HEK293 (cell line): ENCODE results near the gene ACOT7.

ENCODE experiments used
- CTCF ChIA-PET: fragments of 350-600 bp; formaldehyde crosslinking; extraction: SDS; loops from one replicate; lab custom pipeline; 2021; ENCODE audit warnings: antibody characterized with exemption; lab: Yijun Ruan, JAX
- POLR2A ChIA-PET: fragments of 300-600 bp; formaldehyde crosslinking; extraction: SDS; loops from one replicate; lab custom pipeline; 2020; ENCODE audit warnings: antibody characterized with exemption, inconsistent platforms; lab: Yijun Ruan, JAX
- H3K27ac ChIP-seq: fragments of 200-500 bp; sonication (Bioruptor generic); 2 replicates; pipeline ENCODE4 v1.5.1; 2014; ENCODE audit warnings: low read depth, low read length, control low read depth, inconsistent platforms; ENCODE audit errors: extremely low read depth
- H3K36me3 ChIP-seq, 2 experiments: fragments of 200-500 bp in 1 of 2; sonication (Bioruptor generic) in 1 of 2; 1 replicate in 1 of 2; 2 replicates in 1 of 2; pipeline ENCODE4 v1.5.1; 2014 to 2017; ENCODE audit warnings: inconsistent platforms in 2 of 2, low read length in 2 of 2; ENCODE audit not compliant: control insufficient read depth in 2 of 2, insufficient read depth in 1 of 2
- H3K4me1 ChIP-seq: fragments of 200-500 bp; sonication (Bioruptor generic); 2 replicates; pipeline ENCODE4 v1.5.1; 2014; ENCODE audit warnings: mild to moderate bottlenecking, low read length, inconsistent platforms; ENCODE audit not compliant: control insufficient read depth, insufficient read depth
- H3K4me3 ChIP-seq: 2 replicates; pipeline ENCODE4 v1.5.1; 2011; ENCODE audit warnings: low read depth, mild to moderate bottlenecking, control low read depth, low read length, moderate library complexity
- H3K9me3 ChIP-seq: fragments of 200-500 bp; sonication (Bioruptor generic); 2 replicates; pipeline ENCODE4 v1.5.1; 2014; ENCODE audit warnings: low read depth, low read length, inconsistent platforms; ENCODE audit not compliant: control insufficient read depth, insufficient read depth
- CTCF ChIP-seq: fragments of 450-650 bp; formaldehyde crosslinking; IDR thresholded peaks from 2 replicates; pipeline ENCODE4 v1.5.1; 2016; ENCODE audit warnings: missing biosample characterization, missing genetic modification characterization
- ELK4 ChIP-seq: IDR thresholded peaks from 2 replicates; pipeline ENCODE4 v1.6.1; 2011; ENCODE audit warnings: mild to moderate bottlenecking, low read depth, low read length, borderline replicate concordance
- GFI1B ChIP-seq: fragments of 450-650 bp; formaldehyde crosslinking; IDR thresholded peaks from 2 replicates; pipeline ENCODE4 v1.5.1; 2016; ENCODE audit warnings: missing biosample characterization, missing genetic modification characterization
- KLF10 ChIP-seq: fragments of 450-650 bp; IDR thresholded peaks from 2 replicates; pipeline ENCODE4 v1.5.1; 2018; ENCODE audit warnings: missing biosample characterization, mild to moderate bottlenecking, missing genetic modification characterization
- KLF16 ChIP-seq: fragments of 450-650 bp; formaldehyde crosslinking; IDR thresholded peaks from 2 replicates; pipeline ENCODE4 v1.5.1; 2017; ENCODE audit warnings: missing biosample characterization, missing genetic modification characterization
- KLF9 ChIP-seq: fragments of 450-650 bp; formaldehyde crosslinking; IDR thresholded peaks from 2 replicates; pipeline ENCODE4 v1.5.1; 2016; ENCODE audit warnings: missing biosample characterization, missing genetic modification characterization, low read depth
- SP7 ChIP-seq: fragments of 450-650 bp; formaldehyde crosslinking; IDR thresholded peaks from 2 replicates; pipeline ENCODE4 v1.5.1; 2016; ENCODE audit warnings: missing biosample characterization, missing genetic modification characterization
- TCF7L2 ChIP-seq: IDR thresholded peaks from 2 replicates; pipeline ENCODE4 v1.6.1; 2011; ENCODE audit warnings: low read depth, mild to moderate bottlenecking, inconsistent platforms, low read length, moderate library complexity, borderline replicate concordance
- ZBTB20 ChIP-seq: fragments of 450-650 bp; formaldehyde crosslinking; IDR thresholded peaks from 2 replicates; pipeline ENCODE4 v1.5.1; 2016; ENCODE audit warnings: missing biosample characterization, missing genetic modification characterization
- ZBTB7A ChIP-seq: fragments of 450-650 bp; formaldehyde crosslinking; IDR thresholded peaks from 2 replicates; pipeline ENCODE4 v1.5.1; 2016; ENCODE audit warnings: low read depth, missing biosample characterization, missing genetic modification characterization
- ZFP41 ChIP-seq: fragments of 450-650 bp; formaldehyde crosslinking; IDR thresholded peaks from 2 replicates; pipeline ENCODE4 v1.5.1; 2016; ENCODE audit warnings: missing biosample characterization, missing genetic modification characterization, borderline replicate concordance
- ZFP69B ChIP-seq: fragments of 450-650 bp; formaldehyde crosslinking; IDR thresholded peaks from 2 replicates; pipeline ENCODE4 v1.5.1; 2016; ENCODE audit warnings: missing biosample characterization, missing genetic modification characterization
- ZNF157 ChIP-seq: fragments of 450-650 bp; formaldehyde crosslinking; IDR thresholded peaks from 2 replicates; pipeline ENCODE4 v1.5.1; 2016; ENCODE audit warnings: missing biosample characterization, missing genetic modification characterization
- ZNF169 ChIP-seq: fragments of 450-650 bp; formaldehyde crosslinking; IDR thresholded peaks from 2 replicates; pipeline ENCODE4 v1.5.1; 2016; ENCODE audit warnings: missing biosample characterization, missing genetic modification characterization
- ZNF37A ChIP-seq: fragments of 450-650 bp; IDR thresholded peaks from 2 replicates; pipeline ENCODE4 v1.5.1; 2018; ENCODE audit warnings: missing biosample characterization, missing genetic modification characterization
- ZNF501 ChIP-seq: fragments of 450-650 bp; formaldehyde crosslinking; IDR thresholded peaks from 2 replicates; pipeline ENCODE4 v1.5.1; 2016; ENCODE audit warnings: missing biosample characterization, missing genetic modification characterization
- ZNF610 ChIP-seq: fragments of 450-650 bp; formaldehyde crosslinking; IDR thresholded peaks from 2 replicates; pipeline ENCODE4 v1.5.1; 2016; ENCODE audit warnings: missing biosample characterization, missing genetic modification characterization, borderline replicate concordance
- ZNF660 ChIP-seq: fragments of 450-650 bp; IDR thresholded peaks from 2 replicates; pipeline ENCODE4 v1.5.1; 2018; ENCODE audit warnings: missing biosample characterization, mild to moderate bottlenecking, missing genetic modification characterization
- ZNF664 ChIP-seq: fragments of 450-650 bp; formaldehyde crosslinking; IDR thresholded peaks from 2 replicates; pipeline ENCODE4 v1.5.1; 2016; ENCODE audit warnings: missing biosample characterization, missing genetic modification characterization
- ZNF670 ChIP-seq: fragments of 450-650 bp; formaldehyde crosslinking; IDR thresholded peaks from 2 replicates; pipeline ENCODE4 v1.5.1; 2016; ENCODE audit warnings: missing biosample characterization, missing genetic modification characterization, low read depth
- TF ChIP-seq, protein P1 (sequence below): fragments of 450-650 bp; formaldehyde crosslinking; IDR thresholded peaks from 2 replicates; pipeline ENCODE4 v1.5.1; 2016; ENCODE audit warnings: missing biosample characterization, missing genetic modification characterization, low read depth
- TF ChIP-seq, protein P2 (sequence below): fragments of 450-650 bp; formaldehyde crosslinking; IDR thresholded peaks from 2 replicates; pipeline ENCODE4 v1.5.1; 2017; ENCODE audit warnings: missing biosample characterization, mild to moderate bottlenecking, missing genetic modification characterization, moderate library complexity
- TF ChIP-seq, protein P3 (sequence below): fragments of 450-650 bp; formaldehyde crosslinking; IDR thresholded peaks from 2 replicates; pipeline ENCODE4 v1.5.1; 2017; ENCODE audit warnings: missing biosample characterization, missing genetic modification characterization
- TF ChIP-seq, protein P4 (sequence below): fragments of 450-650 bp; formaldehyde crosslinking; IDR thresholded peaks from 2 replicates; pipeline ENCODE4 v1.5.1; 2016; ENCODE audit warnings: missing biosample characterization, missing genetic modification characterization

Gene ACOT7

DNA sequence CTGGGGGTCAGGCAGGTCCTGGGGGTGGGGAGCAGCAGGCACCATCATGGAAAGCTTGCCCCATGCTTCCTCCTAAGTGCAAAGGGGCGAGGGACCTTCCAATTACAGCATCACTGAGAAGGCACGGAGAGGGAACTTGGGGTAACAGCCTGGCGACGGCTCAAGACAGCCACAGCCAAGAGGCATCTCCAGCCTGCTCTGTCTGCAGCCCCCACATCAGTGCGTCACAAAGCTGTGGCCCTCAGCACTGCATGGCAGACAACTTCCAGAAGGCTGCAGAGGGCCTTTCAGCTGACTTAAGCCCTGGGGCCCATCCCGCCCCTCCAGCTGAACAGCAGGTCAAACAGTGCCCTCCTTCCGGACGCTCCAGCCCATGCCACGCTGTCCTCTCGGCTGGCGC is 119.5 kb downstream of the ACOT7 start:
- ChIA-PET CTCF (no interaction called here), POLR2A (no interaction called here)
- Histone ChIP-seq H3K27ac (no peak overlapping the region), H3K9me3 (no peaks in the 10 kb centered on the region), H3K4me1 (peaks cover 36% of the 10 kb centered on the region), H3K36me3 (peaks cover 0 to 15% of the 10 kb centered on the region in 2 experiments; a peak in 1 of 3 replicates), H3K4me3 (no peak overlapping the region)
- TF ChIP-seq ZFP41 (tag by site-specific recombination) (no peak), SP7 (tag by site-specific recombination) (no peak), ZFP69B (tag by site-specific recombination) (no peak), ZNF670 (tag by site-specific recombination) (no peak), ZNF664 (tag by site-specific recombination) (no peak), ZNF157 (tag by site-specific recombination) (no peak), ZNF501 (no peak), ZNF169 (tag by site-specific recombination) (no peak), ZNF610 (tag by site-specific recombination) (no peak), KLF10 (no peak), KLF16 (no peak), CTCF (tag by site-specific recombination) (no peak), KLF9 (tag by site-specific recombination) (no peak), ZNF660 (no peak), ELK4 (no peak), TCF7L2 (no peak), GFI1B (tag by site-specific recombination) (no peak)
- TF ChIP-seq, protein P1, sequence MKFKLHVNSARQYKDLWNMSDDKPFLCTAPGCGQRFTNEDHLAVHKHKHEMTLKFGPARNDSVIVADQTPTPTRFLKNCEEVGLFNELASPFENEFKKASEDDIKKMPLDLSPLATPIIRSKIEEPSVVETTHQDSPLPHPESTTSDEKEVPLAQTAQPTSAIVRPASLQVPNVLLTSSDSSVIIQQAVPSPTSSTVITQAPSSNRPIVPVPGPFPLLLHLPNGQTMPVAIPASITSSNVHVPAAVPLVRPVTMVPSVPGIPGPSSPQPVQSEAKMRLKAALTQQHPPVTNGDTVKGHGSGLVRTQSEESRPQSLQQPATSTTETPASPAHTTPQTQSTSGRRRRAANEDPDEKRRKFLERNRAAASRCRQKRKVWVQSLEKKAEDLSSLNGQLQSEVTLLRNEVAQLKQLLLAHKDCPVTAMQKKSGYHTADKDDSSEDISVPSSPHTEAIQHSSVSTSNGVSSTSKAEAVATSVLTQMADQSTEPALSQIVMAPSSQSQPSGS: no peak
- TF ChIP-seq, protein P2, sequence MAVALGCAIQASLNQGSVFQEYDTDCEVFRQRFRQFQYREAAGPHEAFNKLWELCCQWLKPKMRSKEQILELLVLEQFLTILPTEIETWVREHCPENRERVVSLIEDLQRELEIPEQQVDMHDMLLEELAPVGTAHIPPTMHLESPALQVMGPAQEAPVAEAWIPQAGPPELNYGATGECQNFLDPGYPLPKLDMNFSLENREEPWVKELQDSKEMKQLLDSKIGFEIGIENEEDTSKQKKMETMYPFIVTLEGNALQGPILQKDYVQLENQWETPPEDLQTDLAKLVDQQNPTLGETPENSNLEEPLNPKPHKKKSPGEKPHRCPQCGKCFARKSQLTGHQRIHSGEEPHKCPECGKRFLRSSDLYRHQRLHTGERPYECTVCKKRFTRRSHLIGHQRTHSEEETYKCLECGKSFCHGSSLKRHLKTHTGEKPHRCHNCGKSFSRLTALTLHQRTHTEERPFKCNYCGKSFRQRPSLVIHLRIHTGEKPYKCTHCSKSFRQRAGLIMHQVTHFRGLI: no peak

GRCh38 chr1:6273380-6273891 is 120.1 kb downstream of the ACOT7 start:
- Histone ChIP-seq H3K9me3 (no peaks in the 10 kb centered on the region), H3K4me1 (peaks cover 36% of the 10 kb centered on the region), H3K4me3 (no peak overlapping the region), H3K27ac (no peak overlapping the region), H3K36me3 (peaks cover 0 to 8% of the 10 kb centered on the region in 2 experiments; a peak in 1 of 3 replicates)
- CTCF ChIA-PET: interaction anchor here (0.6 to 0.9 kb wide), 4 partner anchors 25 to 226 kb away, joined by 3 to 4 read pairs (median 3); no protein-coding TSS in a partner anchor
- POLR2A ChIA-PET: no interaction called here
- TF ChIP-seq ZNF37A (tag by site-specific recombination) (no peak), ZBTB7A (tag by site-specific recombination) (no peak), ZBTB20 (tag by site-specific recombination) (no peak)
- TF ChIP-seq, protein P3, sequence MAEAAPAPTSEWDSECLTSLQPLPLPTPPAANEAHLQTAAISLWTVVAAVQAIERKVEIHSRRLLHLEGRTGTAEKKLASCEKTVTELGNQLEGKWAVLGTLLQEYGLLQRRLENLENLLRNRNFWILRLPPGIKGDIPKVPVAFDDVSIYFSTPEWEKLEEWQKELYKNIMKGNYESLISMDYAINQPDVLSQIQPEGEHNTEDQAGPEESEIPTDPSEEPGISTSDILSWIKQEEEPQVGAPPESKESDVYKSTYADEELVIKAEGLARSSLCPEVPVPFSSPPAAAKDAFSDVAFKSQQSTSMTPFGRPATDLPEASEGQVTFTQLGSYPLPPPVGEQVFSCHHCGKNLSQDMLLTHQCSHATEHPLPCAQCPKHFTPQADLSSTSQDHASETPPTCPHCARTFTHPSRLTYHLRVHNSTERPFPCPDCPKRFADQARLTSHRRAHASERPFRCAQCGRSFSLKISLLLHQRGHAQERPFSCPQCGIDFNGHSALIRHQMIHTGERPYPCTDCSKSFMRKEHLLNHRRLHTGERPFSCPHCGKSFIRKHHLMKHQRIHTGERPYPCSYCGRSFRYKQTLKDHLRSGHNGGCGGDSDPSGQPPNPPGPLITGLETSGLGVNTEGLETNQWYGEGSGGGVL (tag by site-specific recombination): peak; percentile 92
- TF ChIP-seq, protein P4, sequence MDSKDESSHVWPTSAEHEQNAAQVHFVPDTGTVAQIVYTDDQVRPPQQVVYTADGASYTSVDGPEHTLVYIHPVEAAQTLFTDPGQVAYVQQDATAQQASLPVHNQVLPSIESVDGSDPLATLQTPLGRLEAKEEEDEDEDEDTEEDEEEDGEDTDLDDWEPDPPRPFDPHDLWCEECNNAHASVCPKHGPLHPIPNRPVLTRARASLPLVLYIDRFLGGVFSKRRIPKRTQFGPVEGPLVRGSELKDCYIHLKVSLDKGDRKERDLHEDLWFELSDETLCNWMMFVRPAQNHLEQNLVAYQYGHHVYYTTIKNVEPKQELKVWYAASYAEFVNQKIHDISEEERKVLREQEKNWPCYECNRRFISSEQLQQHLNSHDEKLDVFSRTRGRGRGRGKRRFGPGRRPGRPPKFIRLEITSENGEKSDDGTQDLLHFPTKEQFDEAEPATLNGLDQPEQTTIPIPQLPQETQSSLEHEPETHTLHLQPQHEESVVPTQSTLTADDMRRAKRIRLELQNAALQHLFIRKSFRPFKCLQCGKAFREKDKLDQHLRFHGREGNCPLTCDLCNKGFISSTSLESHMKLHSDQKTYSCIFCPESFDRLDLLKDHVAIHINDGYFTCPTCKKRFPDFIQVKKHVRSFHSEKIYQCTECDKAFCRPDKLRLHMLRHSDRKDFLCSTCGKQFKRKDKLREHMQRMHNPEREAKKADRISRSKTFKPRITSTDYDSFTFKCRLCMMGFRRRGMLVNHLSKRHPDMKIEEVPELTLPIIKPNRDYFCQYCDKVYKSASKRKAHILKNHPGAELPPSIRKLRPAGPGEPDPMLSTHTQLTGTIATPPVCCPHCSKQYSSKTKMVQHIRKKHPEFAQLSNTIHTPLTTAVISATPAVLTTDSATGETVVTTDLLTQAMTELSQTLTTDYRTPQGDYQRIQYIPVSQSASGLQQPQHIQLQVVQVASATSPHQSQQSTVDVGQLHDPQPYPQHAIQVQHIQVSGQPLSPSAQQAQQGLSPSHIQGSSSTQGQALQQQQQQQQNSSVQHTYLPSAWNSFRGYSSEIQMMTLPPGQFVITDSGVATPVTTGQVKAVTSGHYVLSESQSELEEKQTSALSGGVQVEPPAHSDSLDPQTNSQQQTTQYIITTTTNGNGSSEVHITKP (tag by site-specific recombination): 0 out of 2 replicates have a peak, but pooled peaks have one; percentile 27
